GM06990 (cell line): ENCODE measurements around the gene MAP2K2.

ENCODE experiments used
- DNase-seq: peaks from one replicate; pipeline ENCODE4 v3.0.0-alpha.2; 2011; ENCODE audit not compliant: insufficient read length; ENCODE audit errors: extremely low read depth
- H3K27me3 ChIP-seq: replicated peaks from 2 replicates; pipeline ENCODE4 v1.6.0; 2011; ENCODE audit warnings: low read length; ENCODE audit not compliant: control insufficient read depth, insufficient read depth
- H3K36me3 ChIP-seq: 2 replicates; pipeline ENCODE4 v1.5.1; 2011; ENCODE audit warnings: low read length; ENCODE audit not compliant: control insufficient read depth, insufficient read depth
- H3K4me3 ChIP-seq: replicated peaks from 2 replicates; pipeline ENCODE4 v1.5.1; 2011; ENCODE audit warnings: low read depth, mild to moderate bottlenecking, control low read depth, low read length
- CTCF ChIP-seq: IDR thresholded peaks from 2 replicates; pipeline ENCODE4 v1.5.1; 2011; ENCODE audit warnings: low read length, control low read depth, mild to moderate bottlenecking, inconsistent platforms; ENCODE audit not compliant: insufficient read depth, poor library complexity, severe bottlenecking

The MAP2K2 gene

DNA sequence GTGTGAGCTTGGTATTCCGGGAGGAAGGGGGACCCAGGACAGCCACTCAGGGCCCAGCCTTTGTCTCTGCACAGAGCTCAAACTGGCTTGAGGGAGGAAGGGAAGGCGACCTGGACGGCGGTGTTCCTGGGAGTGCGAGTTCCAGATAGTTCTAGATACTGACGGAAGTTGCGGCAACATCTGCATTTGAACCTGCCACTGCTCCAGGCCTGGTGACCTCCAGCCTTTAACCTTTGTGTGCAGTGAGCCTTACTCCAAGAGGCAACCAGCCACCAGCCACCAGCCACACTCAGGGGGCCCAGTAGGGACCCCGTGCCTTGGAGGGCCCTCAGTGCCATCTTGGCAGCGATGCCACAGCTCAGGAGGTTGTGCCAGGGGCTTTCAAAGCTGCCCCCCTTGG, 41.8 kb downstream of the MAP2K2 start:
- H3K36me3 ChIP-seq, result no peaks in the 10 kb centered on the region
- H3K27me3 ChIP-seq, result no peaks in the 10 kb centered on the region
- no peak overlapping the region for H3K4me3 ChIP-seq
- no peak for DNase-seq
- no peak for TF ChIP-seq CTCF

- DNase-seq, result no peak
- H3K4me3 ChIP-seq, result no peak overlapping the region
- TF ChIP-seq CTCF, result no peak
- H3K27me3 ChIP-seq, result no peaks in the 10 kb centered on the region
- H3K36me3 ChIP-seq, result no peaks in the 10 kb centered on the region
Observed at GRCh38 chr19:4081441-4082129, 42.3 kb downstream of the MAP2K2 start.

DNA sequence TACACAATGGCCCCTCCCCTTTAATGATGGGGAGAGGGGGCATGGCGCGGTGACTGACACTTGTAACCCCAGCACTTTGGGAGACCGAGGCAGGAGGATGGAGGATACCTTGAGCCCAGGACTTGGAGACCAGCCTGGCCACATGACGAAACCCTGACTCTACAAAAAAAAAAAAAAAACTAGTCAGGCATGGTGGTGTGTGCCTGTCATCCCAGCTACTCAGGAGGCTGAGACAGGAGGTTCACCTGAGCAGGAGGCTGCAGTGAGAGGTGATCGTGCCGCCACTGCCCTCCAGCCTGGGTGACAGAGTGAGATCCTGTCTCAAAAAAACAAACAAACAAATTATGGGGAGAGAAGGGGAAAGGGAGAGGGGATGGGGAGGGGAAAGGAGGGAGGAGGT, 43.4 kb downstream of the MAP2K2 start:
- no peak for TF ChIP-seq CTCF
- Histone ChIP-seq H3K36me3 (no peaks in the 10 kb centered on the region), H3K27me3 (no peaks in the 10 kb centered on the region), H3K4me3 (no peak overlapping the region)
- no peak for DNase-seq

DNA sequence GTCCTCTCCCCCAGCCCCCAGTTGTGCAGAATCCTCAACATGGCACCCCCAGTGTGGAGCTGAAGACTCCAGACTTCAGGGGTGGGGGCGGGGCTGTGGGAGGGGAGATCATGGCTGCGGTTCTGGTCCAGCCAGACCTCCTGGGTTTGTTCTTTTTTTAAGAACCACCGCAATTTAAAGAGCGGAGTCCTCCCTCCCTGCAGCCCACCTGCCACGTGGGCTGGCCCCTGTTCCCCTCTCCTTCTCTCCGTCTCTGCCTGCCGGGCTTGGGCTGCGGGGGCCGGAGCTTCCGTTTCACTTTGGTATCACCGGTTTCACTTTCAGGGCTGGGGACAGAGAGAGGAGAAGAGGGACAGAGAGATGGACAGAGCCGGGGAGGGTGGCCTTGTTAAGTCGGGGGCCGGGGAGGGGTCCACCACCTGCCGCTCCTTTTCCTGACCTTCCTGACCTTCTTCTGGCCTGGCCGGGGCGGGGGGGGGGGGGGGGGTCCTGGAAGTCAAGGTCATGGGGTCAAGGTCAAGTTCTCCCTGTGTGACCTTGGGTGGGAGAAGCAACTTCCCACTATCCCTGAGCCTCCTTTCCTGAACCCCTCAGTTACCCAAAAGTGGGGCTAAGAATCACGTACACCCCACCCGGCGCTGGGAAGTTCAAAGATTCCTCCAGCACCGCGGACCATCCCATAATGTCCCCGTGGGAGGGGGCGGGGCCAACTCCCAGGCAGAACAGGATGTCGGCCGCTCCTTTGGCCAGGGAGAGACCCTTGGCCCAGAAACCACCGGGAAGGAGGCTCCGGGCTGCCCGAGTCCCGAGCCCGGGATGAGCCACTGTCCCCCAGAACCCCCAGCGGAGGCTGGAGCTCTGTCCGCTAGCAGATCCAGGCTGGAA, 45.9 kb downstream of the MAP2K2 start:
- Histone ChIP-seq H3K4me3 (peak overlapping the region; percentile 52), H3K27me3 (no peaks in the 10 kb centered on the region), H3K36me3 (no peaks in the 10 kb centered on the region)
- TF ChIP-seq CTCF, result no peak
- peak; percentile 66 for DNase-seq

GRCh38 chr19:4077007-4077374, 46.9 kb downstream of the MAP2K2 start:
- no peak overlapping the region for H3K4me3 ChIP-seq
- no peak for TF ChIP-seq CTCF
- no peaks in the 10 kb centered on the region for H3K36me3 ChIP-seq
- DNase-seq, result no peak
- H3K27me3 ChIP-seq, result no peaks in the 10 kb centered on the region
